H9 (cell line): Measurements from ENCODE around the gene MACC1. TPM values are rescaled to one million over a fixed set of nuclear protein-coding genes. Genes with fewer than 3 reads are reported as not detected.

Experiments used
- DNase-seq: peaks from one replicate; pipeline ENCODE4 v3.0.0-alpha.2; 2017
- H2AFZ ChIP-seq: one replicate; pipeline ENCODE4 v1.6.1; 2013; ENCODE audit warnings: mild to moderate bottlenecking, low read length, control low read depth, moderate library complexity
- H2AK5ac ChIP-seq: 2 replicates; pipeline ENCODE4 v1.6.1; 2013; ENCODE audit warnings: low read length, control low read depth, mixed read lengths; ENCODE audit not compliant: insufficient read length
- H2BK120ac ChIP-seq: one replicate; pipeline ENCODE4 v1.6.1; 2013; ENCODE audit warnings: low read depth, mild to moderate bottlenecking, low read length, control low read depth, inconsistent platforms; ENCODE audit not compliant: poor library complexity, severe bottlenecking
- H2BK12ac ChIP-seq: 2 replicates; pipeline ENCODE4 v1.6.1; 2013; ENCODE audit warnings: low read length, control low read depth, mixed read lengths, low read depth; ENCODE audit not compliant: insufficient read length
- H2BK15ac ChIP-seq: 2 replicates; pipeline ENCODE4 v1.6.1; 2013; ENCODE audit warnings: low read depth, low read length, control low read depth
- H2BK20ac ChIP-seq: one replicate; pipeline ENCODE4 v1.6.1; 2013; ENCODE audit warnings: low read depth, mild to moderate bottlenecking, low read length, control low read depth, inconsistent platforms; ENCODE audit not compliant: poor library complexity, severe bottlenecking
- H2BK5ac ChIP-seq: 2 replicates; pipeline ENCODE4 v1.6.1; 2013; ENCODE audit warnings: low read length, control low read depth, mixed read lengths; ENCODE audit not compliant: insufficient read length
- H3K14ac ChIP-seq: 2 replicates; pipeline ENCODE4 v1.6.1; 2013; ENCODE audit warnings: low read length, control low read depth; ENCODE audit not compliant: insufficient read depth
- H3K18ac ChIP-seq: 2 replicates; pipeline ENCODE4 v1.6.1; 2013; ENCODE audit warnings: low read depth, mild to moderate bottlenecking, mixed read lengths, low read length, control low read depth; ENCODE audit not compliant: insufficient read length
- H3K23ac ChIP-seq: 2 replicates; pipeline ENCODE4 v1.6.1; 2013; ENCODE audit warnings: low read length, control low read depth, mixed read lengths, low read depth; ENCODE audit not compliant: insufficient read length
- H3K23me2 ChIP-seq: 2 replicates; pipeline ENCODE4 v1.6.1; 2013; ENCODE audit warnings: low read depth, mild to moderate bottlenecking, mixed read lengths, low read length, control low read depth; ENCODE audit not compliant: insufficient read length, poor library complexity, severe bottlenecking
- H3K27ac ChIP-seq: 2 replicates; pipeline ENCODE4 v1.5.1; 2013; ENCODE audit warnings: low read length, control low read depth, mixed read lengths, low read depth; ENCODE audit not compliant: insufficient read length
- H3K27me3 ChIP-seq: 2 replicates; pipeline ENCODE4 v1.6.1; 2013; ENCODE audit warnings: low read length, control low read depth, inconsistent platforms; ENCODE audit not compliant: insufficient read depth
- H3K4ac ChIP-seq: 2 replicates; pipeline ENCODE4 v1.6.1; 2013; ENCODE audit warnings: low read depth, mild to moderate bottlenecking, control low read depth, inconsistent platforms, low read length, moderate library complexity
- H3K4me1 ChIP-seq: 2 replicates; pipeline ENCODE4 v1.6.1; 2013; ENCODE audit warnings: low read length, control low read depth, inconsistent platforms; ENCODE audit not compliant: insufficient read depth
- H3K4me2 ChIP-seq: 2 replicates; pipeline ENCODE4 v1.6.1; 2013; ENCODE audit warnings: low read length, control low read depth, mixed read lengths; ENCODE audit not compliant: insufficient read length, insufficient read depth
- H3K56ac ChIP-seq: 2 replicates; pipeline ENCODE4 v1.6.1; 2013; ENCODE audit warnings: low read depth, mild to moderate bottlenecking, mixed read lengths, low read length, control low read depth; ENCODE audit not compliant: insufficient read length
- H3K79me1 ChIP-seq: 2 replicates; pipeline ENCODE4 v1.6.1; 2013; ENCODE audit warnings: low read depth, mild to moderate bottlenecking, moderate library complexity, low read length, control low read depth, inconsistent platforms; ENCODE audit not compliant: insufficient read depth, poor library complexity, severe bottlenecking
- H3K79me2 ChIP-seq: 2 replicates; pipeline ENCODE4 v1.6.1; 2013; ENCODE audit warnings: low read length, control low read depth, inconsistent platforms; ENCODE audit not compliant: insufficient read depth
- H3K9ac ChIP-seq: 2 replicates; pipeline ENCODE4 v1.6.1; 2013; ENCODE audit warnings: low read length, control low read depth, mixed read lengths; ENCODE audit not compliant: insufficient read length; ENCODE audit errors: extremely low read depth
- H3K9me3 ChIP-seq: one replicate; pipeline ENCODE4 v1.6.1; 2013; ENCODE audit warnings: low read depth, low read length, inconsistent platforms; ENCODE audit not compliant: control insufficient read depth
- H3T11ph ChIP-seq: one replicate; pipeline ENCODE4 v1.6.1; 2013; ENCODE audit warnings: mild to moderate bottlenecking, low read length, control low read depth, inconsistent platforms
- H4K20me1 ChIP-seq: one replicate; pipeline ENCODE4 v1.6.1; 2013; ENCODE audit not compliant: control insufficient read depth, insufficient read length, insufficient read depth
- H4K5ac ChIP-seq: 2 replicates; pipeline ENCODE4 v1.6.1; 2013; ENCODE audit warnings: low read depth, mild to moderate bottlenecking, mixed read lengths, low read length, control low read depth; ENCODE audit not compliant: insufficient read length
- H4K8ac ChIP-seq: replicated peaks from 2 replicates; pipeline ENCODE4 v1.6.1; 2013; ENCODE audit warnings: low read length, control low read depth, mixed read lengths, low read depth; ENCODE audit not compliant: insufficient read length
- H4K91ac ChIP-seq: 2 replicates; pipeline ENCODE4 v1.6.1; 2013; ENCODE audit warnings: low read depth, mild to moderate bottlenecking, moderate library complexity, mixed read lengths, low read length, control low read depth; ENCODE audit not compliant: insufficient read length
- H3K27ac Mint-ChIP-seq, 3 experiments: 2 replicates in 2 of 3; 3 replicates in 1 of 3; pipeline ENCODE4 v1.8.0; 2020 to 2021; ENCODE audit warnings: mixed read lengths in 3 of 3, mild to moderate bottlenecking in 1 of 3, moderate library complexity in 1 of 3
- H3K27me3 Mint-ChIP-seq: 2 replicates; pipeline ENCODE4 v1.8.0; 2021; ENCODE audit warnings: low read depth, mild to moderate bottlenecking, moderate library complexity, mixed read lengths
- H3K36me3 Mint-ChIP-seq, 3 experiments: 2 replicates in 2 of 3; 3 replicates in 1 of 3; pipeline ENCODE4 v1.8.0; 2020 to 2021; ENCODE audit warnings: low read depth in 3 of 3, mixed read lengths in 3 of 3; ENCODE audit not compliant: insufficient read depth in 1 of 3
- H3K4me1 Mint-ChIP-seq, 2 experiments: 2 replicates each; pipeline ENCODE4 v1.8.0; 2020; ENCODE audit warnings: mixed read lengths in 2 of 2
- H3K4me3 Mint-ChIP-seq, 2 experiments: 2 replicates in 1 of 2; 3 replicates in 1 of 2; pipeline ENCODE4 v1.8.0; 2020 to 2021; ENCODE audit warnings: mild to moderate bottlenecking in 2 of 2, mixed read lengths in 2 of 2, moderate library complexity in 1 of 2
- H3K9me3 Mint-ChIP-seq, 2 experiments: 2 replicates in 1 of 2; 3 replicates in 1 of 2; pipeline ENCODE4 v1.8.0; 2020; ENCODE audit warnings: mild to moderate bottlenecking in 2 of 2, mixed read lengths in 2 of 2, moderate library complexity in 1 of 2
- CTCF ChIP-seq: fragments of 200-600 bp; sonication (generic); conservative IDR thresholded peaks from 3 replicates; pipeline ENCODE4 v1.8.0; 2021; ENCODE audit warnings: antibody characterized with exemption, mild to moderate bottlenecking
- WGBS: extraction: QIAGEN DNeasy Blood & Tissue Kit; methylation state at CpG from one replicate; pipeline ENCODE4 v1.1.7; 2013; ENCODE audit warnings: missing lambda C conversion rate, low lambda C conversion rate, mixed read lengths; ENCODE audit not compliant: insufficient read length; ENCODE audit errors: extremely low coverage; 5-methylcytosine and 5-hydroxymethylcytosine counted together
- total RNA-seq: library from RNA; stranded (reverse); gene quantifications from 2 replicates; pipeline ENCODE4 v1.2.1, GENCODE V29; 2021

MACC1 gene
- total RNA-seq, 1 experiment from 2014 or later = 11.0 TPM

DNA sequence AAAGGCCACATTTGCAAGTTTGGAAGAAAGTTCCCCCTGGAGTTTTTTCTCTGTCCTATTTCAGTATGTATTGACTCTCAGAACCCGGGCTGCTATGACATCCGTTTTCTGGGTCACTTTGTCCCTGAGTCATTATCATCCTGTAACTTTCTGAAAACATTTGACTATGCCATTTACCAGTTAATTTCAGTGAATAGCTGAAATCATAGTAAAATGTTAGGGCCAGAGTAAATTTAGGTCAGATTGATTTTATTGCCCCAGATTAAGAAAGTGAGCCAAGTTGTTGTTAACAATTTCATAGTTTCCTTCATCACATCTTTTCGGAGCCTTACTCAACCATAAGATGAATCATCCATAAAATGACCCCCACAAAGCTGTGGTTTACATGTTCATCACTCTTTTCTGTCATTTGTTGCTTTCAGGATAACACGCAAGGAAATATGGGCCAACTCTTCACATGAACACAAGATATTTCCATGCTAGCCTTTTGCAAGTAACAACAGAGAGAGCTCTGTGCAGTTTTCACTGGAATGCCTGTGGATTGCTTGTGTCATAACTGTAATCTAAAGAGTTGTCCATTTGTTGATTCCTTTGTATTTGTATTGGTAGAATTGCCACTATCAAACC is 3.9 kb upstream of the MACC1 start:
- WGBS = no CpG with 5 or more reads among the region's 4 CpGs
- Mint-ChIP-seq H3K27me3 (no peaks in the 10 kb centered on the region), H3K36me3 (no peaks in the 10 kb centered on the region), H3K27ac (no peak overlapping the region; a peak in 1 of 7 replicates), H3K4me1 (peaks cover 38 to 41% of the 10 kb centered on the region in 2 experiments), H3K9me3 (no peaks in the 10 kb centered on the region), H3K4me3 (no peak overlapping the region)
- Histone ChIP-seq H2BK12ac (no peak overlapping the region), H3K18ac (no peak overlapping the region), H4K20me1 (no peaks in the 10 kb centered on the region), H3K27ac (no peak overlapping the region), H3T11ph (no peak overlapping the region), H3K4me2 (no peak overlapping the region), H3K23ac (no peak overlapping the region), H3K23me2 (no peaks in the 10 kb centered on the region), H3K79me2 (no peaks in the 10 kb centered on the region), H3K56ac (no peak overlapping the region), H3K79me1 (no peaks in the 10 kb centered on the region), H2AFZ (no peak overlapping the region), H4K8ac (no peak overlapping the region), H4K91ac (no peak overlapping the region), H2BK5ac (no peak overlapping the region), H4K5ac (no peak overlapping the region), H2BK120ac (no peak overlapping the region), H2AK5ac (no peak overlapping the region), H3K27me3 (no peaks in the 10 kb centered on the region), H3K4me1 (peaks cover 9% of the 10 kb centered on the region; the same call in 1 of the 2 replicates), H2BK20ac (no peak overlapping the region), H2BK15ac (no peak overlapping the region), H3K9me3 (no peaks in the 10 kb centered on the region), H3K14ac (no peak overlapping the region), H3K4ac (no peak overlapping the region), H3K9ac (no peak overlapping the region)
- no peak for DNase-seq
- TF ChIP-seq CTCF = no peak
